PC-9 (cell line): ENCODE data around the gene DEFB124.

Experiments
- CTCF ChIP-seq: fragments of 200-600 bp; sonication (generic); conservative IDR thresholded peaks from 2 replicates; pipeline ENCODE4 v1.6.1; 2017; ENCODE audit warnings: mixed run types, antibody characterized with exemption, mild to moderate bottlenecking, moderate library complexity
- EZH2 ChIP-seq: fragments of 200-600 bp; sonication (generic); IDR thresholded peaks from 2 replicates; pipeline ENCODE4 v1.8.0; 2017; ENCODE audit warnings: antibody characterized with exemption, low read depth

GRCh38 chr20:31476294-31476585, 1.3 kb upstream of the DEFB124 start:
- no peak for TF ChIP-seq CTCF
- no peak for TF ChIP-seq EZH2
